Left ventricle myocardium inferior (tissue), 1 donor: Measurements from ENCODE around the gene TAOK3. TPM values are rescaled to one million over a fixed set of nuclear protein-coding genes. Genes with fewer than 3 reads are reported as not detected.
"Not testable (repeated sequence)": the region's sequence is repeated elsewhere in the genome, so short reads cannot be mapped to it uniquely, and the experiment has no call there.

Experiments used
- DNase-seq: peaks from one replicate; pipeline ENCODE4 v3.0.0-alpha.2; 2020
- H3K27ac ChIP-seq: fragments of 200-600 bp; replicated peaks from 2 replicates; pipeline ENCODE4 v1.8.0; 2021
- H3K27me3 ChIP-seq: fragments of 200-600 bp; 2 replicates; pipeline ENCODE4 v1.8.0; 2021; ENCODE audit warnings: low read depth
- H3K36me3 ChIP-seq: fragments of 200-600 bp; 2 replicates; pipeline ENCODE4 v1.8.0; 2021
- H3K4me1 ChIP-seq: fragments of 200-600 bp; 2 replicates; pipeline ENCODE4 v1.8.0; 2021
- H3K4me3 ChIP-seq: fragments of 200-600 bp; 2 replicates; pipeline ENCODE4 v1.8.0; 2021; ENCODE audit warnings: mild to moderate bottlenecking, moderate library complexity
- H3K9me3 ChIP-seq: fragments of 200-600 bp; replicated peaks from 2 replicates; pipeline ENCODE4 v1.8.0; 2021
- intact Hi-C: fragments of 100-400 bp; cut with micrococcal nuclease; formaldehyde crosslinking; loops from one replicate; pipeline ENCODE4 v1.11.0; 2022
- long read RNA-seq: library from polyadenylated mRNA; unstranded; transcript quantifications from one replicate; pipeline ENCODE4 v2.0.0, GENCODE V29; 2021
- total RNA-seq: library from RNA; stranded (reverse); fragmentation: NEBNext Ultra II Directional; extraction: Animal tissue kit (Norgen Biotek cat#: 25700); gene quantifications from one replicate; pipeline ENCODE4 v1.2.1, GENCODE V29; 2021
- TF ChIP-seq, protein P1 (sequence below): fragments of 200-600 bp; IDR thresholded peaks from 2 replicates; pipeline ENCODE4 v1.8.0; 2021; ENCODE audit warnings: antibody characterized with exemption, mild to moderate bottlenecking, borderline replicate concordance
- donor health status: DM: no; HTN: yes; CAD: no; lungs with severe emphysema.

TAOK3 gene
- 21.4 TPM for total RNA-seq
- long read RNA-seq, full-length matches to known transcripts, result 37 of 49 reads
- long read RNA-seq, partial matches to known transcripts, result 3 of 49 reads
- long read RNA-seq, other reads (novel, unspliced or antisense), result 9 of 49 reads

DNA sequence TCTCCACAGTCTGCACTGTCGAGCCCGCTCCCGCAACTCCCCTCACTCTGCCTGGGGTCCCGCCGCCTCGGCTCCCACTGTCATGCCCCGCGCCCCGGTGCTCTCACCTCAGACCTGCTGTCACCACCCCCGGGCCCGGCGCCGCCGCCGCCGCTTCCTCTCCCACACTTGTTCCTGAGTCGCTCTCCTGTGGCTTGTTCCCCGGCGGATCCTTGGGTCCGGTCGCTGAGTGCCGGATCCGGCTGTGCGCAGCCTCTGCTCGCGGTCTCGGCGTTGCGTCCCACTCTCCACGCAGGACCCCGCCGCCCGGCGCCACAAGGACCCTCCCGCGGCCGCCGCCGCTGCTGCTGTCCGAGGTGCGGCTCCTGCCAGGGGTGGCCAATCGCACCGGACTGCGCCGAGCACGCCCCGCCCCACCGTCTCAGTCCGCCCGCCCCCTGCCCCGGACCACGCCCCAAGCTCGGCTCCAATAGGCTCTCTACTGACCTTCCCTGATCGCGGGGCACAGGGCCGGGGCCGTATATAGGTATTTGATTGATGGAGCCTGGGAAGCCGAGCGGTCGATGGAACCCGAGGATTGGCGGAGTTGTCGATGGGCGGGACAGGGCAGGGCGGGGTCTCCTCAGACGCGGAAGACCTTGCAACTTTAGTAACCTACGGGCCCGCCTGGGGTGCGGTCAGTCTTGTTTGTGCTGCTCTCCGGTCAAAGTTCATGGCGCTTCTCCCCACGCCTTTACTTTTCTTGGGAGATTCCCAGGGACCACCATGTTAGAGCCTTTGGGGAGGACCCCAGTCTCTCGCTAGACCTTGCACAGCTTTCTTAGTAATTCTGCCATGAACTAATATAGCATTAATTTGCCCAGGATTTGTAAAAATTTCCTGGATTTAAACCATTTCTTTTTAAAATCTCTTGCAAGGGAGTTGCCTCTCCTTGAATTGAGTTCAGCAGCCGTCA lies at the start of gene TAOK3:
Gene TAOK3 (minus strand): TSS at position 367 of the 955 bp plus-strand sequence. CDS start 117,340 bp downstream, outside the sequence.
- Histone ChIP-seq H3K36me3 (no peaks in the 10 kb centered on the region), H3K4me1 (peaks cover 75% of the 10 kb centered on the region), H3K27ac (peak within 1 kb of the TSS; percentile 95), H3K4me3 (peak within 1 kb of the TSS; percentile 98), H3K27me3 (no peaks in the 10 kb centered on the region), H3K9me3 (no peaks in the 10 kb centered on the region)
- intact Hi-C loops, result loop anchor here (5.0 kb wide), 1 partner anchor 186 kb away; no protein-coding TSS in a partner anchor
- TF ChIP-seq, protein P1, sequence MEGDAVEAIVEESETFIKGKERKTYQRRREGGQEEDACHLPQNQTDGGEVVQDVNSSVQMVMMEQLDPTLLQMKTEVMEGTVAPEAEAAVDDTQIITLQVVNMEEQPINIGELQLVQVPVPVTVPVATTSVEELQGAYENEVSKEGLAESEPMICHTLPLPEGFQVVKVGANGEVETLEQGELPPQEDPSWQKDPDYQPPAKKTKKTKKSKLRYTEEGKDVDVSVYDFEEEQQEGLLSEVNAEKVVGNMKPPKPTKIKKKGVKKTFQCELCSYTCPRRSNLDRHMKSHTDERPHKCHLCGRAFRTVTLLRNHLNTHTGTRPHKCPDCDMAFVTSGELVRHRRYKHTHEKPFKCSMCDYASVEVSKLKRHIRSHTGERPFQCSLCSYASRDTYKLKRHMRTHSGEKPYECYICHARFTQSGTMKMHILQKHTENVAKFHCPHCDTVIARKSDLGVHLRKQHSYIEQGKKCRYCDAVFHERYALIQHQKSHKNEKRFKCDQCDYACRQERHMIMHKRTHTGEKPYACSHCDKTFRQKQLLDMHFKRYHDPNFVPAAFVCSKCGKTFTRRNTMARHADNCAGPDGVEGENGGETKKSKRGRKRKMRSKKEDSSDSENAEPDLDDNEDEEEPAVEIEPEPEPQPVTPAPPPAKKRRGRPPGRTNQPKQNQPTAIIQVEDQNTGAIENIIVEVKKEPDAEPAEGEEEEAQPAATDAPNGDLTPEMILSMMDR, result no peak
- DNase-seq, result peak; percentile 98

DNA sequence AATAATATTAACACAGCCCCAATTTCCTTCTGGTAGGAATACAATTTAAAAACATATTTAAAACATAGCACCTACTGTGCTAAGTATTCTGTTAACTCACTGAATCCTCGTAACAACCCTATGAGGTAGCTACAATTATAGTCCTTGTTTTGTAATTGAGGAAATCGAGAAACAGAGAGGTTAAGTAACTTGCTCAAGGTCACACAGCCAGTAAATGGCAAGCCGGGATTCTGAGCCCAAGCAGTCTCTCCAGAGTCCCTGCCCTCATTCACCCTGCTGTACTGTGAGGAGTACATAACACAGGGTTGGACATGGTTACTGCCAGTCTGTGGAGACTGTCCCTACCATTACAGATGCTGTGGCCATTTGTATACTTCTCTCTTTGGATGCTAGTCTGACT lies 48.0 kb upstream of the TAOK3 start:
- H3K4me1 ChIP-seq, result no peaks in the 10 kb centered on the region
- H3K27ac ChIP-seq, result no peak overlapping the region
- H3K4me3 ChIP-seq, result no peak overlapping the region
- no peak for DNase-seq
- TF ChIP-seq, protein P1, result no peak
- peaks cover 13% of the 10 kb centered on the region for H3K36me3 ChIP-seq
- intact Hi-C loops, result no loop called here
- H3K9me3 ChIP-seq, result no peaks in the 10 kb centered on the region
- H3K27me3 ChIP-seq, result no peaks in the 10 kb centered on the region

DNA sequence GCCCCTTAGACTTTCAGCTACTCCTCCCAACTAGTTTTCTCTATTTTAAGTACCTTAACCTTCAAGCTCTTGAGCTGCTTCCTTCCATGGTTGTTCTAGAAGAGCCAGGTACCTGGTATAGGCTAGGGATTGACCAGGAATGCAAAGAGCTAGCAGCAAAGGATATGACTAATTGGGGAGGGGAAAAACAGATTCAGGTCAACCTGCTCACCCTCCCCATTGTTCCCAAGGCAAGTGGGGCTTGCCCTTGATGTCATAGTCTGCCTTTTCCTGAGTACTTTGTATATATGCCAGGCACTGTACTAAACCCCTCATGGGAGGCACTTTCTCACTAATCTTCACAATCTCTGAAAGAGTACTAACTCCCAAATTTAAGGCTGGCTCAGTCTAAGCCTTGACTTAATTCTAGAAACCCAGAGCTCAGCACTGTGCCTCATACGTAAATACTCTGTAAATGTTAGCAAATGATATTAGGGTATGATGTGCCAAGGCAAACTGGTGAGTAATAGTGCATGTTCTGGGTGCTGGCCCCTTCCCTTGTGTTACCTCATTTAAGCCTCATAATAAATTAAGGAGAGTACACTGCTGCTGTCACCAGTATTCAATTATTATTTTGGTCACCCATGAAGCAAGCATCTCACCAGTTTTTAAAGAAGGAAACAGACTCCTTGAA lies 45.8 kb upstream of the TAOK3 start:
- TF ChIP-seq, protein P1, result no peak
- peaks cover 33% of the 10 kb centered on the region for H3K36me3 ChIP-seq
- intact Hi-C loops, result no loop called here
- H3K27me3 ChIP-seq, result no peaks in the 10 kb centered on the region
- no peak for DNase-seq
- H3K27ac ChIP-seq, result no peak overlapping the region
- no peaks in the 10 kb centered on the region for H3K4me1 ChIP-seq
- H3K9me3 ChIP-seq, result no peaks in the 10 kb centered on the region
- H3K4me3 ChIP-seq, result no peak overlapping the region

DNA sequence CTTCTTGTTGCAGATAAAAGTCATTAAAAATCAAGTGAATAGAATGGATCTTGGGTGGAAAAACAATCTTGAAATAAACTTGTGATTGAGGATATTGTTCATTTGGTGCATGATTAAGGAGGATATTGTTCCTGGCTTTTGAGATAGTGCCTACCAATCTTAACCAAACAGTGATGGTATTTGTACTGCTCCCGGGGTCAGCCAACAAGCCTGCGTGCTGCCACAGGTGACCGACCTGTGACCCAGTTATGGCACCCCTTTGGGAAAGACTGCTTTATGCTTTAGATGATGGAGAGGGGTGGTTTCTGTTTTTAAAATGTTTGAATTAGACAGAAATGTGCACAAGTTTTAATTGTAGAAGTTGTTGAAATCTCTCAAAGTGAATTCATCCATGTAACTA lies 45.2 kb upstream of the TAOK3 start:
- Histone ChIP-seq H3K9me3 (no peaks in the 10 kb centered on the region), H3K36me3 (peaks cover 39% of the 10 kb centered on the region), H3K27me3 (no peaks in the 10 kb centered on the region), H3K27ac (no peak overlapping the region), H3K4me1 (no peaks in the 10 kb centered on the region), H3K4me3 (no peak overlapping the region)
- intact Hi-C loops, result no loop called here
- TF ChIP-seq, protein P1, result no peak
- DNase-seq, result no peak

DNA sequence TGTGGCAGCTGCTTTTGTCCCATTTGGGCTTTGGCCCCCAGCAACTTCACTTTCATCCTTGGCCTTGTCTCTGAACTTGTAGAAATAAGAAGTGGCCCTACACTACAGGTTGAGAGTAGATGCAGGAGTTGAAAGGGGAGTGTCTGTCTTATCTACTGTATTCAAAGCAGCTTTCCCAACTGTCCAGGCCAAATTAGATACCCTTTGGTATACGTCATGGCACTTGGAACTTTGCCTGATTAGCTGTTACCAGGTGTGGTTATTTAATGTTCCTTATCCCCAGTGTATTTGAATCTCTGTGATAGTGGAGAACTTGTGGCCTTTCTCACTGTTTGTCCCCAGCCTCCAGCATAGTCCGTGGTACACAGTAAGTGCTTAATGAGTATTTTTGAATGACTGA lies 37.1 kb upstream of the TAOK3 start:
- Histone ChIP-seq H3K4me3 (no peak overlapping the region), H3K36me3 (peaks cover 85% of the 10 kb centered on the region), H3K27me3 (no peaks in the 10 kb centered on the region), H3K27ac (no peak overlapping the region), H3K4me1 (no peaks in the 10 kb centered on the region), H3K9me3 (no peaks in the 10 kb centered on the region)
- TF ChIP-seq, protein P1, result no peak
- DNase-seq, result no peak
- intact Hi-C loops, result no loop called here

DNA sequence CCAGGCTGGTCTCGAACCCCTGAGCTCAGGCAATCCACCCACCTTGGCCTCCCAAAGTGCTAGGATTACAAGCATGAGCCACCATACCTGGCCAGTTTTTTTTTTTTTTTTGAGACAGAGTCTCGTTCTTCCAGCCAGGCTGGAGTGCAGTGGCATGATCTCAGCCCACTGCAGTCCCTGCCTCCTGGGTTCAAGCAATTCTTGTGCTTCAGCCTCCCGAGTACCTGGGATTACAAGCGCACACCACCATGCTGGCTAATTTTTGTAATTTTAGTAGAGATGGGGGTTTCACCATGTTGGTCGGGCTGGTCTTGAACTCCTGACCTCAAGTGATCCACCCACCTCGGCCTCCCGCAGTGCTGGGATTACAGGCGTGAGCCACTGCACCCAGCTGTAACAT lies 35.5 kb upstream of the TAOK3 start:
- intact Hi-C loops, H3K4me1 ChIP-seq, DNase-seq, H3K9me3 ChIP-seq, H3K27ac ChIP-seq, H3K4me3 ChIP-seq, H3K27me3 ChIP-seq: not testable (repeated sequence)
- H3K36me3 ChIP-seq, result peaks cover 83% of the 10 kb centered on the region
